GM13977 (cell line): Measurements from ENCODE around the gene OR2AG1.

Source experiments
- DNase-seq: peaks from one replicate; pipeline ENCODE4 v3.0.0; 2012; ENCODE audit warnings: low spot score
- in situ Hi-C: fragments of 300-500 bp; cut with MboI; formaldehyde crosslinking; loops from one replicate; pipeline ENCODE4 v1.12.0; 2022; ENCODE audit warnings: low sequenced_read_pairs, low pct_unique_long_range_greater_than_20kb, mixed read lengths, inconsistent platforms; ENCODE audit not compliant: unreplicated experiment
- TF ChIP-seq, protein P1 (sequence below): IDR thresholded peaks from 2 replicates; pipeline ENCODE4 v1.5.1; 2012; ENCODE audit warnings: mild to moderate bottlenecking, control low read depth; ENCODE audit not compliant: insufficient read depth; ENCODE audit errors: extremely low read depth, missing control alignments

Gene OR2AG1

DNA sequence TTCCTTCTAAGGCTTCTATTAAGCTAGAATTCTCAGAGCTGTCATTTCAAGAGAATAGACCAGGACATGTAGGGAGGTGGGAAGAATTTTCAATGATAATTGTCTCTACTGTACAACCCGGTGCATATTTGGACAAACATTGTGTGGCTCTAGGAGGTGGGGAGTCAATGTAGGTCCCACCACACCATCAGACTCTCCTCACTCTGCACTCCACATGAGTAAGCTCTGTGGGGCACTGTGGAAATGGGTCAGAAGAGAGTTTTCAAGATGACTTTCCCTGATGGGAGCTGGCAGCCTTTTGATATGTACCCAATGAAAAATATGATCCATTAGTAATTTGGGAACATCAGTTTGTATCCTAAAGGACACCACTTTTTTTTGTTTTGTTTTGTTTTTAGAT is 44.2 kb upstream of the OR2AG1 start:
- in situ Hi-C loops = no loop called here
- TF ChIP-seq, protein P1, sequence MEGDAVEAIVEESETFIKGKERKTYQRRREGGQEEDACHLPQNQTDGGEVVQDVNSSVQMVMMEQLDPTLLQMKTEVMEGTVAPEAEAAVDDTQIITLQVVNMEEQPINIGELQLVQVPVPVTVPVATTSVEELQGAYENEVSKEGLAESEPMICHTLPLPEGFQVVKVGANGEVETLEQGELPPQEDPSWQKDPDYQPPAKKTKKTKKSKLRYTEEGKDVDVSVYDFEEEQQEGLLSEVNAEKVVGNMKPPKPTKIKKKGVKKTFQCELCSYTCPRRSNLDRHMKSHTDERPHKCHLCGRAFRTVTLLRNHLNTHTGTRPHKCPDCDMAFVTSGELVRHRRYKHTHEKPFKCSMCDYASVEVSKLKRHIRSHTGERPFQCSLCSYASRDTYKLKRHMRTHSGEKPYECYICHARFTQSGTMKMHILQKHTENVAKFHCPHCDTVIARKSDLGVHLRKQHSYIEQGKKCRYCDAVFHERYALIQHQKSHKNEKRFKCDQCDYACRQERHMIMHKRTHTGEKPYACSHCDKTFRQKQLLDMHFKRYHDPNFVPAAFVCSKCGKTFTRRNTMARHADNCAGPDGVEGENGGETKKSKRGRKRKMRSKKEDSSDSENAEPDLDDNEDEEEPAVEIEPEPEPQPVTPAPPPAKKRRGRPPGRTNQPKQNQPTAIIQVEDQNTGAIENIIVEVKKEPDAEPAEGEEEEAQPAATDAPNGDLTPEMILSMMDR = no peak
- DNase-seq = no peak

DNA sequence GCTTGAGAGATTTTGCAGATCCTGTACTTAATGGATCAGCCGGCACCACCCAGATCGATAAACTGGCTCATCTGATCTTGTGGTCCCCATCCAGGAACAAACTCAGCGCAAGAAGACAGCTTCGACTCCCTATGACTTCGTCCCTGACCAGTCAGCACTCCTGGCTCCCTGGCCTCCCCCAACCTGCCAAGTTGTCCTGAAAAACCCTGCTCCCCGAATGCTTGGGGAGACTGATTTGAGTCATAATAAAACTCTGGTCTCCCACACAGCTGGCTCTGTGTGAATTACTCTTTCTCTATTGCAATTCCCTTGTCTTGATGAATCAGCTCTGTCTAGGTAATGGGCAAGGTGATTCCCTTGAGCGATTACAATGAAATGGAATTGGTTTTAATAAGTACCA is 40.6 kb upstream of the OR2AG1 start:
- no peak for DNase-seq
- TF ChIP-seq, protein P1 = no peak
- in situ Hi-C loops = no loop called here

DNA sequence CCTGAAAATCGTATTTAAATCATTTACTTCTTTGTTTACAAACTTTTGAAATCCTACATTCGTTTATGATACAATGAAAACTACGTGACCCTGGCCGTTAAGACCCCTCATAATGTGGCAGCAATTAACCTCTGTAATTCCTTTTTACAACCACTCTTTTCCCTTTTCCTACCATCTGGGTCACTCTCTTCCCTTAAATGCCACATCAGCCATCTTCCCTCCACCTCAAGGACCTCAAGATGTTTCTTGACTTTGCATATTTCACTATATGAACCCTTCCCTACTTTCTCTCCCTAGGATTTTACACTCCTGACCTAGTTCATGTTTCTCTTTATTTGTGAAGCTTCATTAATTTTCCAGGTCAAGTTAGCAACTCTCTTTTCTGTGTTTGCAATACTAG is 37.8 kb upstream of the OR2AG1 start:
- TF ChIP-seq, protein P1 = no peak
- in situ Hi-C loops = no loop called here
- no peak for DNase-seq

DNA sequence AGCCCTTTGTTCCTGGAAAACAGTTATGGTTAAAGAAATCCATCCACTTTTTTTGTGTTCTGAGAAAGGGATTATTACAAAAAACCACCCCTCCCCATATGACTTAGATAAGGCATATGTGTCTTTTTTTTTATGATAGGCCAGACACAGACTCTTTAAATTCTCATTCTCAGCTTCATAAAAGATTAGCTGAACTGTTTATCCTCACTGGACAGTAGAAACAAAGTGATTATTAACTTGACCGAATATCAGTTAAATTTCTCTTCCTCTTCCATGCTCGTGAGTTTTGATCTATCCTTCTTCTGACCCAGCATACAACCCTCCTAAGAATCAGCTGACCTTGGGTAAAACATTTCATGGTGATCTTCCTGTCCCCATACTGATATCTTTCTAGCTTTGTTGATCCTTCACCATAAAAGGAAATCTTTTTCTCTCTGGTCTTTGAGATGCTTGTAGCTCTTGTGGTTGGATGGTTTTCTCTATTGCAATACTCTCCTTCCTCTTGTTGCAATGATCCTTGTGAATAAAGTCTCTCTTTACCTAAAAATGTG is 37.3 kb upstream of the OR2AG1 start:
- TF ChIP-seq, protein P1 = no peak
- DNase-seq = peak; percentile 24
- in situ Hi-C loops = no loop called here

DNA sequence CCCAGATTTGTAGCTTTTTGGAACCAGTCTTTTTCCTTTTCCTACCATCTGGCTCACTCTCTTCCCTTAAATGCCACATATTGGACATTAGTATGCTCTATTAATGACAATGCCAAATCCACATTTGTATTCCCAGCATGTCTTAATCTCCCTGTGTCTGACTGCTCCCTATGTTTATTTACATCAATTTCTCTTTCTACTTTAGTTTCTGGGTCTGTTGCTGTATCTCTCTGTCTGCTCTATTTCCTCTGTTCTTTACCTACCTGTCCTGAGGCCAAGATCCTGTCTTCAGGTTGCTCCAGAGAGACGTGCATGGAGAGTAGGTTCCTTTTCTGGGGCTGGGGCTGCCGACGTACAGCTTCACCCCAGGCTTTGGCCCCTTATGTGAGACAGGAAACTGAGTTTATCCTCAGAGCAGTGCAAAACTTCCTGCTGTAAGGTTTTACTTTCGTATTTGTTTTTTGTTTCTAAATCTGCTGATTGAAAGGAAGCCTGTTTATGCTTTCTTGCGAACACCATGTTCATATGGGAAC is 36.7 kb upstream of the OR2AG1 start:
- in situ Hi-C loops = no loop called here
- TF ChIP-seq, protein P1 = no peak
- peak; percentile 31 for DNase-seq

DNA sequence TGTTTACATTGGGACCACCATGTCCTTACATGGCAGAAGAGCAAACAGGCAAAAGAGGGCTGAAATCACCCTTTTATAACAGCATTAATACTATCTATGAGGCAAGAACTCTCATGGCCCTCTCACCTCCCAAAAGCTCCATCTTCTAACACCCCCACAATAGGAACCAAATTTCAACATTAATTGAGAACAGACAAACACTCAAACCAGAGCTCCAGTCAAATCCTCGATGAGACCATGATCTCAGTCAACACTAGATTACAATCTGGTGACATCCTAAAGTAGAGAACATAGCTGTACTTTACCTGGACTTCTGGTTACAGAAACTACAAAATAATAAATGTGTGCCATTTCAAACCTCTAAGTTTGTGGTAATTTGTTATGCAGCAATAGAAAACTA is 36.2 kb upstream of the OR2AG1 start:
- in situ Hi-C loops = no loop called here
- TF ChIP-seq, protein P1 = no peak
- no peak for DNase-seq
